ENCODE data around the gene ZNF746. TPM values are rescaled to one million over a fixed set of nuclear protein-coding genes. Genes with fewer than 3 reads are reported as not detected.

The ZNF746 gene
- total RNA-seq, 2 donors from 2014 or later: 21.0 to 40.0 TPM

DNA sequence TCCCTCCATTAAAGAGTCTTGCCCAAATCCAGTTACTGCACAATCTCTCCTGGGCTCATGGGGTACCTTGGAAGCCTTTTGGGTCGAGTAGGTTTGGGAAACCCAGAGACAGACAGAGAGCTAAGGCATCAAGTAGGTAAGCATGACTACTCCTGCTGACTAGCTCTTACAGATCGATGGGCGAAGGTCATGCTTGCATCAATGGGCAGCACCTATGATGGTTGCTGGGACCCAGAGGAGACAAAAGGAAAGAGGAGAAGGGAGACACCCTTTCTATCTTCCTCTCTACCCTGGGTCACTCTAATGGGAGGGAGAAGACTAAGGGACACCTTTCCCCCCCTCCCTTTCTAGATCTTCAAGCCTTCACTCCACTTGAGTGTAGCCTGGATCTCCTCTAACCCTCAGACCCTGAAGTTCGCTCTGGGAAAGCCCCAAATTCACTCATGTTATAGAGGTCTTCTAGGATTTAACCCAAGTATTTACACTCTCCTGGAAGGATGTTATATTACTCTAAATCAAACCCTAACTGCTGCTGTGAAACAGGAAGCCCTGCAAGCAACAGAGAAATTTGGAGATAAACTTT, 31.6 kb upstream of the ZNF746 start:
- H3K4me3 ChIP-seq: no peak overlapping the region
- no peaks in the 10 kb centered on the region for H3K36me3 ChIP-seq
- H3K27me3 ChIP-seq (replicated peaks; ENCODE audit: insufficient read depth): no peaks in the 10 kb centered on the region
- TF ChIP-seq POLR2AphosphoS5 (IDR thresholded peaks at IDR 0.05): no peak
- TF ChIP-seq, protein P1, sequence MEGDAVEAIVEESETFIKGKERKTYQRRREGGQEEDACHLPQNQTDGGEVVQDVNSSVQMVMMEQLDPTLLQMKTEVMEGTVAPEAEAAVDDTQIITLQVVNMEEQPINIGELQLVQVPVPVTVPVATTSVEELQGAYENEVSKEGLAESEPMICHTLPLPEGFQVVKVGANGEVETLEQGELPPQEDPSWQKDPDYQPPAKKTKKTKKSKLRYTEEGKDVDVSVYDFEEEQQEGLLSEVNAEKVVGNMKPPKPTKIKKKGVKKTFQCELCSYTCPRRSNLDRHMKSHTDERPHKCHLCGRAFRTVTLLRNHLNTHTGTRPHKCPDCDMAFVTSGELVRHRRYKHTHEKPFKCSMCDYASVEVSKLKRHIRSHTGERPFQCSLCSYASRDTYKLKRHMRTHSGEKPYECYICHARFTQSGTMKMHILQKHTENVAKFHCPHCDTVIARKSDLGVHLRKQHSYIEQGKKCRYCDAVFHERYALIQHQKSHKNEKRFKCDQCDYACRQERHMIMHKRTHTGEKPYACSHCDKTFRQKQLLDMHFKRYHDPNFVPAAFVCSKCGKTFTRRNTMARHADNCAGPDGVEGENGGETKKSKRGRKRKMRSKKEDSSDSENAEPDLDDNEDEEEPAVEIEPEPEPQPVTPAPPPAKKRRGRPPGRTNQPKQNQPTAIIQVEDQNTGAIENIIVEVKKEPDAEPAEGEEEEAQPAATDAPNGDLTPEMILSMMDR (IDR thresholded peaks at IDR 0.05): no peak
- TF ChIP-seq POLR2A (IDR thresholded peaks at IDR 0.05): no peak
- H3K9me3 ChIP-seq: no peaks in the 10 kb centered on the region
- no peak overlapping the region for H3K27ac ChIP-seq
- WGBS: 59% methylated on average over 4 of the region's 4 CpGs
- intact Hi-C loops (cut with DNase I): no loop called here
- no peak for DNase-seq (ENCODE audit: low spot score)
- no peaks in the 10 kb centered on the region for H3K4me1 ChIP-seq (replicated peaks)

DNA sequence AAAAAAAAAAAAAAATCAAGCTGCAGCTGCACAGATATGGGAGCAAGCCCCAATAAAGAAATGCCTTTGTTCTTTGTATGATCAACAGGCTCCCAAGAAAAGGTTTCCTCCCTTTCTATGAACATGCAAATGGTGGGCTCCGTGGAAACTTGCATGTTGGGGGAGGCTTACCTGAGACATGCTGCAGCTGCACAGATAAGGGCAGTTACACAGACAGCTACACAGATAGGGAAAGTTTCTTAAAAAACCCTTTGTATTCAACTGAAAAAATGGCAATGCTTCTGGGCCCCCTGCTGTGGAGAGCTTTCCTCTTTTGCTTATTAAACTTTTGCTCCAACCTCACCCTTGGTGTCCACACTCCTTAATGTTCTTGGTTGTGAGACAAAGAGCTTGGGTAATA, 29.8 kb upstream of the ZNF746 start:
- no peak overlapping the region for H3K4me3 ChIP-seq
- no peak overlapping the region for H3K27ac ChIP-seq
- no peaks in the 10 kb centered on the region for H3K9me3 ChIP-seq
- no peak for DNase-seq (ENCODE audit: low spot score)
- intact Hi-C loops (cut with DNase I): no loop called here
- TF ChIP-seq, protein P1 (IDR thresholded peaks at IDR 0.05): no peak
- TF ChIP-seq POLR2A (IDR thresholded peaks at IDR 0.05): no peak
- no peaks in the 10 kb centered on the region for H3K4me1 ChIP-seq (replicated peaks)
- no peaks in the 10 kb centered on the region for H3K27me3 ChIP-seq (replicated peaks; ENCODE audit: insufficient read depth)
- no peaks in the 10 kb centered on the region for H3K36me3 ChIP-seq
- WGBS: 77% methylated on average over 1 of the region's 1 CpG

DNA sequence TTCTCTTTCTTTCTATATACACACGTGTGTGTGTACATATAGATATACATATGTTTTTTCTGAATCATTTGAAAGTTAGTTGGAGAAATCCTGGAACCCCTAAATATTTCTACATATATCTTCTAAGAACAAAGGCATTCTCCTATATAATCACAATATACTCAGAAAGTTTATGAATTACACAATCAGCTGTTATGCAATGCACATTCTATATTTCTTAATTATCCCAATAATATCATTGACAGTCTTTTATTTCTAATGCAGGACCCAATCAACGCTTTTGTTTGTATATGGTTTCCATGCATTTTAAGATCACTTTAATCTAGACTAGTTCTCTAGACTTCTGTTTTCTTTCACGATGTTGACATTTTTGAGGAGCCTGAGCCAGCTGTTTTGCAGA, 27.7 kb upstream of the ZNF746 start:
- TF ChIP-seq POLR2AphosphoS5 (IDR thresholded peaks at IDR 0.05) (no peak), POLR2A (IDR thresholded peaks at IDR 0.05) (no peak)
- TF ChIP-seq, protein P1 (IDR thresholded peaks at IDR 0.05): no peak
- H3K27me3 ChIP-seq (replicated peaks; ENCODE audit: insufficient read depth): no peaks in the 10 kb centered on the region
- H3K9me3 ChIP-seq: no peaks in the 10 kb centered on the region
- no peaks in the 10 kb centered on the region for H3K36me3 ChIP-seq
- no peaks in the 10 kb centered on the region for H3K4me1 ChIP-seq (replicated peaks)
- intact Hi-C loops (cut with DNase I): no loop called here
- DNase-seq (ENCODE audit: low spot score): no peak
- H3K27ac ChIP-seq: no peak overlapping the region
- H3K4me3 ChIP-seq: no peak overlapping the region
- WGBS: 80% methylated on average over 3 of the region's 3 CpGs

DNA sequence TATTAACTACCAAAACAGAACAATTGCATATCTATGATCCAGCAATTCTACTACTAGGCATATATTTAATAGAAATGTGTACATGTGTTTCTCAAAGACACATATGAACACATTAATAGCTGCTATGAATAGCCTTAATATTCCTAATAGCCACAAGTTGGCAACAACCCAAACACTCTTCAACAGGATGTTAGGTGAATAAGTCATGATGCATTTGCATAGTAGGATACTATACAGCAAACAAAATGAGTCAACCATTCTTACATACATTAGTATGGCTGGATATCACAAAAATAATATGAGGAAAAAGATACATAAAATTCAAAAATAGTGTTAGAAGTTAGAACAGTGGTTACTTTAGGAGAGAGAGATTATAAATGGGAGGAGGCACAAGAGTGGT, 26.8 kb upstream of the ZNF746 start:
- intact Hi-C loops (cut with DNase I): no loop called here

DNA sequence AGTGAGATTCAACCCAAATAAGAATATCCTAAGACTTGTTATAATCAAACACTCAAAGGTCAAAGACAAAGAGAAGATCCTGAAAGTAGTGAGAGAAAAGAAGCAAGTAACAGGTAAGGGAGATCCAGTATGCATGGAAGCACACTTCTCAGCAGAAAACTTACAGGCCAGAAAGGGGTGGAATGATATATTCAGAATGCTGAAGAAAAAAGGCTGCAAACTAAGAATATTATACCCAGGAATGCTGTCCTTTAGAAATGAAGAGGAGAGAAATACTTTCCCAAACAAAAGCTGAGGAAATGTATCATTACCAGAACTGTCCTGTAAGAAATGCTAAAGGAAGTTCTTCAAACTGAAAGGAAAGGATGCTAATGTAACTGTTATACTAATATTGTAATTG, 12.6 kb upstream of the ZNF746 start:
- H3K27ac ChIP-seq: no peak overlapping the region
- DNase-seq (ENCODE audit: low spot score): no peak
- no peak overlapping the region for H3K4me3 ChIP-seq
- intact Hi-C loops (cut with DNase I): no loop called here
- no peaks in the 10 kb centered on the region for H3K9me3 ChIP-seq
- H3K27me3 ChIP-seq (replicated peaks; ENCODE audit: insufficient read depth): no peaks in the 10 kb centered on the region
- H3K4me1 ChIP-seq (replicated peaks): no peaks in the 10 kb centered on the region
- no peaks in the 10 kb centered on the region for H3K36me3 ChIP-seq
- TF ChIP-seq POLR2AphosphoS5 (IDR thresholded peaks at IDR 0.05) (no peak), POLR2A (IDR thresholded peaks at IDR 0.05) (no peak)
- TF ChIP-seq, protein P1 (IDR thresholded peaks at IDR 0.05): no peak

More for the DNA sequence above, 26.8 kb upstream of the ZNF746 start:
- no peak overlapping the region for H3K4me3 ChIP-seq
- H3K27ac ChIP-seq: no peak overlapping the region
- no peaks in the 10 kb centered on the region for H3K4me1 ChIP-seq (replicated peaks)
- no peaks in the 10 kb centered on the region for H3K27me3 ChIP-seq (replicated peaks; ENCODE audit: insufficient read depth)
- TF ChIP-seq POLR2A (IDR thresholded peaks at IDR 0.05): no peak
- no peak for TF ChIP-seq POLR2AphosphoS5 (IDR thresholded peaks at IDR 0.05)
- TF ChIP-seq, protein P1 (IDR thresholded peaks at IDR 0.05): no peak
- no peaks in the 10 kb centered on the region for H3K36me3 ChIP-seq
- H3K9me3 ChIP-seq: no peaks in the 10 kb centered on the region
- no peak for DNase-seq (ENCODE audit: low spot score)

Measured in prostate gland (tissue), 2 donors.